CD4-positive, alpha-beta T cell treated with Interleukin-10 for 1 hour (primary cell): Measurements from ENCODE around the gene GATA5.

Experiments used
- DNase-seq: peaks from one replicate; pipeline ENCODE4 v3.0.0-alpha.2; 2020

GATA5 gene

GRCh38 chr20:62487118-62487517 lies 11.3 kb upstream of the GATA5 start:
- no peak for DNase-seq

GRCh38 chr20:62486484-62486883 lies 10.7 kb upstream of the GATA5 start:
- DNase-seq, result no peak

GRCh38 chr20:62485701-62486089 lies 9.9 kb upstream of the GATA5 start:
- DNase-seq, result no peak

- no peak for DNase-seq
Observed at GRCh38 chr20:62485062-62485700, 9.4 kb upstream of the GATA5 start.

- no peak for DNase-seq
Observed at GRCh38 chr20:62484478-62484877, 8.7 kb upstream of the GATA5 start.

GRCh38 chr20:62483613-62484458 lies 8.0 kb upstream of the GATA5 start:
- no peak for DNase-seq

- no peak for DNase-seq
Observed at GRCh38 chr20:62482974-62483373, 7.2 kb upstream of the GATA5 start.

- no peak for DNase-seq
Observed at GRCh38 chr20:62482146-62482809, 6.5 kb upstream of the GATA5 start.

- DNase-seq, result no peak
Observed at GRCh38 chr20:62481425-62482145, 5.8 kb upstream of the GATA5 start.

GRCh38 chr20:62480318-62480717 lies 4.5 kb upstream of the GATA5 start:
- DNase-seq, result no peak

- no peak for DNase-seq
Observed at GRCh38 chr20:62479656-62480055, 3.9 kb upstream of the GATA5 start.

GRCh38 chr20:62479156-62479555 lies 3.4 kb upstream of the GATA5 start:
- DNase-seq, result no peak

- no peak for DNase-seq
Observed at GRCh38 chr20:62477669-62478455, 2.1 kb upstream of the GATA5 start.

- no peak for DNase-seq
Observed at GRCh38 chr20:62476056-62476838, 452 bp upstream of the GATA5 start.

- DNase-seq, result no peak
Observed at GRCh38 chr20:62475027-62475771, 596 bp downstream of the GATA5 start.

GRCh38 chr20:62474604-62475026 lies 1.2 kb downstream of the GATA5 start:
- DNase-seq, result no peak

- no peak for DNase-seq
Observed at GRCh38 chr20:62473717-62474603, 1.8 kb downstream of the GATA5 start.

GRCh38 chr20:62472941-62473585 lies 2.7 kb downstream of the GATA5 start:
- DNase-seq, result no peak
